IPS-18c (cell line): ENCODE data around the gene MAGOHB.

Source experiments
- H3K4me3 ChIP-seq: 2 replicates; pipeline ENCODE4 v1.7.0; 2013; ENCODE audit warnings: low read depth, mild to moderate bottlenecking, low read length, moderate library complexity; ENCODE audit not compliant: insufficient read depth
- H3K9me3 ChIP-seq: one replicate; pipeline ENCODE4 v1.6.1; 2013; ENCODE audit warnings: mild to moderate bottlenecking, low read length, moderate library complexity; ENCODE audit not compliant: control insufficient read depth, insufficient read depth

MAGOHB gene

GRCh38 chr12:10567813-10568212, 45.6 kb downstream of the MAGOHB start:
- H3K9me3 ChIP-seq: no peaks in the 10 kb centered on the region
- H3K4me3 ChIP-seq: no peak overlapping the region

GRCh38 chr12:10563966-10564365, 49.4 kb downstream of the MAGOHB start:
- H3K9me3 ChIP-seq: no peaks in the 10 kb centered on the region
- no peak overlapping the region for H3K4me3 ChIP-seq

- no peak overlapping the region for H3K4me3 ChIP-seq
- no peaks in the 10 kb centered on the region for H3K9me3 ChIP-seq
Observed at GRCh38 chr12:10563002-10563401, 50.4 kb downstream of the MAGOHB start.

- H3K4me3 ChIP-seq: no peak overlapping the region
Observed at GRCh38 chr12:10562306-10562933, 51.0 kb downstream of the MAGOHB start.

GRCh38 chr12:10559244-10559643, 54.2 kb downstream of the MAGOHB start:
- no peak overlapping the region for H3K4me3 ChIP-seq
- no peaks in the 10 kb centered on the region for H3K9me3 ChIP-seq

More at GRCh38 chr12:10562306-10562933, 51.0 kb downstream of the MAGOHB start:
- no peaks in the 10 kb centered on the region for H3K9me3 ChIP-seq

- no peak overlapping the region for H3K4me3 ChIP-seq
- no peaks in the 10 kb centered on the region for H3K9me3 ChIP-seq
Observed at GRCh38 chr12:10558789-10559188, 54.6 kb downstream of the MAGOHB start.

GRCh38 chr12:10558301-10558700, 55.1 kb downstream of the MAGOHB start:
- H3K9me3 ChIP-seq: no peaks in the 10 kb centered on the region
- no peak overlapping the region for H3K4me3 ChIP-seq

GRCh38 chr12:10557766-10558165, 55.6 kb downstream of the MAGOHB start:
- H3K4me3 ChIP-seq: no peak overlapping the region
- no peaks in the 10 kb centered on the region for H3K9me3 ChIP-seq

- Histone ChIP-seq H3K9me3 (no peaks in the 10 kb centered on the region), H3K4me3 (no peak overlapping the region)
Observed at GRCh38 chr12:10557329-10557728, 56.1 kb downstream of the MAGOHB start.

GRCh38 chr12:10554756-10555481, 58.5 kb downstream of the MAGOHB start:
- H3K4me3 ChIP-seq: no peak overlapping the region
- no peaks in the 10 kb centered on the region for H3K9me3 ChIP-seq

- H3K9me3 ChIP-seq: no peaks in the 10 kb centered on the region
Observed at GRCh38 chr12:10554228-10554755, 59.1 kb downstream of the MAGOHB start.

More at GRCh38 chr12:10554228-10554755, 59.1 kb downstream of the MAGOHB start:
- no peak overlapping the region for H3K4me3 ChIP-seq
